ENCODE data around the gene DRAXIN. TPM values are rescaled to one million over a fixed set of nuclear protein-coding genes. Genes with fewer than 3 reads are reported as not detected.

The DRAXIN gene
- total RNA-seq, 1 experiment from 2014 or later, result 20.5 TPM

- no peak overlapping the region for H3K14ac ChIP-seq (ENCODE audit: insufficient read depth, low read length)
- WGBS (ENCODE audit: extremely low coverage, insufficient read length, low lambda C conversion rate), result no CpG with 5 or more reads among the region's 14 CpGs
These were observed 14.8 kb downstream of the DRAXIN start for GRCh38 chr1:11706292-11706691.

More at GRCh38 chr1:11706292-11706691, 14.8 kb downstream of the DRAXIN start:
- Mint-ChIP-seq H3K4me1 (peaks cover 46 to 53% of the 10 kb centered on the region in 2 experiments), H3K4me3 (no peak overlapping the region), H3K36me3 (ENCODE audit: insufficient read depth in 1 of 3, low read depth in 3 of 3) (peaks cover 9 to 21% (median 10%) of the 10 kb centered on the region in 3 experiments), H3K27me3 (ENCODE audit: low read depth) (no peaks in the 10 kb centered on the region), H3K9me3 (no peaks in the 10 kb centered on the region), H3K27ac (peak overlapping the region in 1 of 3 experiments; percentile 82; a peak in 1 of 7 replicates)
- H2BK20ac ChIP-seq (ENCODE audit: low read depth, low read length, poor library complexity, severe bottlenecking), result no peak overlapping the region
- H4K91ac ChIP-seq (ENCODE audit: insufficient read length, low read depth, low read length), result no peak overlapping the region
- H2BK12ac ChIP-seq (ENCODE audit: insufficient read length, low read depth, low read length), result no peak overlapping the region
- no peak overlapping the region for H3K4me2 ChIP-seq (ENCODE audit: insufficient read depth, insufficient read length, low read length)
- H3K23ac ChIP-seq (ENCODE audit: insufficient read length, low read depth, low read length), result no peak overlapping the region
- H2BK15ac ChIP-seq (ENCODE audit: low read depth, low read length), result no peak overlapping the region
- H3K23me2 ChIP-seq (ENCODE audit: insufficient read length, low read depth, low read length, poor library complexity, severe bottlenecking), result no peaks in the 10 kb centered on the region
- no peaks in the 10 kb centered on the region for H3K79me1 ChIP-seq (ENCODE audit: insufficient read depth, low read depth, low read length, poor library complexity, severe bottlenecking)
- no peaks in the 10 kb centered on the region; the same call in 1 of the 2 replicates for H3K79me2 ChIP-seq (ENCODE audit: insufficient read depth, low read length)
- peaks cover 4% of the 10 kb centered on the region for H4K20me1 ChIP-seq (ENCODE audit: control insufficient read depth, insufficient read depth, insufficient read length)
- no peak overlapping the region for H2BK120ac ChIP-seq (ENCODE audit: low read depth, low read length, poor library complexity, severe bottlenecking)
- no peak overlapping the region for H2AK5ac ChIP-seq (ENCODE audit: insufficient read length, low read length)
- H2BK5ac ChIP-seq (ENCODE audit: insufficient read length, low read length), result no peak overlapping the region
- H3K56ac ChIP-seq (ENCODE audit: insufficient read length, low read depth, low read length), result no peak overlapping the region
- H2AFZ ChIP-seq (ENCODE audit: low read length), result no peak overlapping the region
- no peak for TF ChIP-seq CTCF (conservative IDR thresholded peaks at IDR 0.05)
- H4K5ac ChIP-seq (ENCODE audit: insufficient read length, low read depth, low read length), result no peak overlapping the region
- H3T11ph ChIP-seq (ENCODE audit: low read length), result no peak overlapping the region
- no peak overlapping the region for H3K18ac ChIP-seq (ENCODE audit: insufficient read length, low read depth, low read length)
- no peak overlapping the region for H4K8ac ChIP-seq (replicated peaks; ENCODE audit: insufficient read length, low read depth, low read length)
- peak; percentile 22 for DNase-seq
- no peaks in the 10 kb centered on the region for H3K27me3 ChIP-seq (ENCODE audit: insufficient read depth, low read length)
- H3K9me3 ChIP-seq (ENCODE audit: control insufficient read depth, low read depth, low read length), result no peaks in the 10 kb centered on the region
- H3K4me1 ChIP-seq (ENCODE audit: insufficient read depth, low read length), result peaks cover 4% of the 10 kb centered on the region; the same call in 1 of the 2 replicates
- H3K4ac ChIP-seq (ENCODE audit: low read depth, low read length), result no peak overlapping the region
- H3K27ac ChIP-seq (ENCODE audit: insufficient read length, low read depth, low read length), result no peak overlapping the region
- no peak overlapping the region for H3K9ac ChIP-seq (ENCODE audit: extremely low read depth, insufficient read length, low read length)

Data from H9 (cell line).